Measurements from ENCODE around the gene P3H3.
A peak's percentile ranks its signal among the peaks of the same experiment; 100 is the strongest.

Gene P3H3

DNA sequence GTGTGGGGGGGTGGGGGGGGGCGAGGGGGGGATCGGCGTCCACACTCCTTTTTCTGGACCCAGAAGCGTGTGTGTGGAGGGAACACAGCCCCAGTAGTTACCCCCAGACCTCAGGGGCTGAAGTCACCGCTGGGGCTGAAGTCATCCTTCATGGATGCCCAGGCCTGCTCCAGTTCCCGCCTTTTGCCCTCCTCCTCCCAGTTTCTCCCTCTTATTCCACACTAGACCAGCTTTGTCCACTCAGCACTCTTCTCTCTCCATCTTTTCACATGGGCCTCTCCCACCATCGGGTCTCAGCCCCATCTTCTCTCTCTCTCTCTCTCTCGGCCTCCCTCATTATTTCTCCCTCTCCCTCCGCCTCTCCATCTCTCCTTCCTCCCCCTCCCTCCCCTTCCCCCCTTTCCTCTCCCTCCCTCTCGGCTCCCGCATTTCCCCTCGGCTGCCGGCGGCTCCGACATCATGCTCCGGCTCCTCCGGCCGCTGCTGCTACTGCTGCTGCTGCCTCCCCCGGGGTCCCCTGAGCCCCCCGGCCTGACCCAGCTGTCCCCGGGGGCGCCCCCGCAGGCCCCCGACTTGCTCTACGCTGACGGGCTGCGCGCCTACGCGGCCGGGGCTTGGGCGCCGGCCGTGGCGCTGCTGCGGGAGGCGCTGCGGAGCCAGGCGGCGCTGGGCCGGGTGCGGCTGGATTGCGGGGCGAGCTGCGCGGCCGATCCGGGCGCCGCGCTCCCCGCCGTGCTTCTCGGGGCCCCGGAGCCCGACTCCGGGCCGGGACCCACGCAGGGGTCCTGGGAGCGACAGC, at the start of gene P3H3:
Gene P3H3, plus strand, starts transcription at position 426 of the 799 bp plus-strand sequence. Its CDS starts 34 bp downstream, at position 460.
- no peak for DNase-seq (ENCODE audit: low read depth in 4 of 4, low spot score in 1 of 4)

GRCh38 chr12:6778574-6779550, 49.3 kb upstream of the P3H3 start:
- DNase-seq (ENCODE audit: low read depth in 4 of 4, low spot score in 1 of 4) = peak; percentile 78 to 90 (median 81)

- no peak for DNase-seq (ENCODE audit: low read depth in 4 of 4, low spot score in 1 of 4)
Observed at GRCh38 chr12:6779708-6780432, 48.3 kb upstream of the P3H3 start.

DNA sequence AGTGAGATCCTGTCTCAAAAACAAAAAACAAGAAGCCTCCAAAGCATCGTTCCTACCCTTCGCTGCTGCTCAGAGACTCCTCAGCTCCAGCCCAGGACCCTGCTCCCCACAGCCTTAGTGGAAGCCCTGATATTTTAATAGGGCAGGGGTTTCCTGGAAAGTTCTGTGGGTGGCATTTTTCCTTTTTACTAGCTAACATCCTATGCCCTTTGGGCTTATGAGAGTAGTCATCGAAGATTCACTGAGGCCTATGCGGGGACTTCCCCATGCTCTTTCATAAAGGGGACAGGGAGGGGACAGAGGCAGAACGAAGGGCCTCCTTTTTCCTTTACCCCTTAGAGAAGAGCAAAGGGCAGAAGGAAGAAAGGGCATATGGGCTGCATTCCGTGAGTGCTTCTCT, 47.6 kb upstream of the P3H3 start:
- no peak for DNase-seq (ENCODE audit: low read depth in 4 of 4, low spot score in 1 of 4)

DNA sequence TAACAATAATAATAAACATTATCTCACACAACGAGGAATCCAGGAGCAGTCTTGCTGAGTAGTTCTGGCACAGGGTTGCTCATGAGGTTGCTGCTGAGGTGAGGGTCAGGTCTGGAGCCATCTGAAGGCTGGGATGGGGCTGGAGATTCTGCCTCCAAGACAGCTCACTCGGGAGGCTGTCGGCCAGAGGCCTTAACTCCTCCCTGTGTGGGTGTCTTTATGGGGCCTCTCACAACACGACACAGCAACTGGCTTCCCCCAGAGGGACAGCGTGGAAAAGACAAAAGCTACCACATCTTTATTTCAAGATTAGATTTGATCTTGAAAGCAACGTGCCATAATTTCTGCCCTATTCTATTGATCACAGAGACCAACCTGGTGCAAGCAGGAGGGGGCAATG, 46.1 kb upstream of the P3H3 start:
- DNase-seq (ENCODE audit: low read depth in 4 of 4, low spot score in 1 of 4) = no peak

GRCh38 chr12:6782850-6783566, 45.2 kb upstream of the P3H3 start:
- no peak for DNase-seq (ENCODE audit: low read depth in 4 of 4, low spot score in 1 of 4)

DNA sequence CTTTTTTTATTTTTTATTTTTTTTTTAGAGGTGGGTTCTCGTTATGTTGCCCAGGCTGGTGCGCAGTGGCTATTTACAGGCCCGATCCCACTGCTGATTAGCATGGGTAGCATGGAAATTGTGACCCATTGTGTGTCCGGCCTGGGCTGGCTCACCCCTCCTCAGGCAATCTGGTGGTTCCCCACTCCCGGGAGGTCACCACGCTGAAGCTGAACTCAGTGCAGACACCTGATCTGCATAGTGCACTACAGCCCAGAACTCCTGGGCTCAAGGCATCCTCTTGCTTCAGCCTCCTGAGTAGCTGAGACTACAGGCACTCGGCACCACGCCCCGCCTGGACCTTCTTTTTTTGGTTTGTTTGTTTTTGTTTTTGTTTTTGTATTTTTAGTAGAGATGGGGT, 44.4 kb upstream of the P3H3 start:
- DNase-seq (ENCODE audit: low read depth in 4 of 4, low spot score in 1 of 4) = no peak

DNA sequence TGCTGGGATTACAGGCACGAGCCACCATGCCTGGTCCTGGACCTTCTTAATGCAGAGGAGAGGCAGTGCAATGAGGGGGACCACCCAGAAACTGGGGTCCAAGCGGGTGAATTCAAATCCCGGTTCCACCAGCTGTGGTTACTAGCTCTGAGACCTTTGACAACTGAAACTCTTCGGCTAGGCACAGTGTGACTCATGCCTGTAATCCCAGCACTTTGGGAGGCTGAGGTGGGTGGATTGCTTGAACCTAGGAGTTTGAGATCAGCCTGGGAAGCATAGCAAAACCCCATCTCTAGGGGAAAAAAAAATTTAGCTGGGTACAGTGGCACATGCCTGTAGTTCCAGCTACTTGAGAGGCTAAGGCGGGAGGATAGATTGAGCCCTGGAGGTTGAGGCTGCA, 43.9 kb upstream of the P3H3 start:
- no peak for DNase-seq (ENCODE audit: low read depth in 4 of 4, low spot score in 1 of 4)

DNA sequence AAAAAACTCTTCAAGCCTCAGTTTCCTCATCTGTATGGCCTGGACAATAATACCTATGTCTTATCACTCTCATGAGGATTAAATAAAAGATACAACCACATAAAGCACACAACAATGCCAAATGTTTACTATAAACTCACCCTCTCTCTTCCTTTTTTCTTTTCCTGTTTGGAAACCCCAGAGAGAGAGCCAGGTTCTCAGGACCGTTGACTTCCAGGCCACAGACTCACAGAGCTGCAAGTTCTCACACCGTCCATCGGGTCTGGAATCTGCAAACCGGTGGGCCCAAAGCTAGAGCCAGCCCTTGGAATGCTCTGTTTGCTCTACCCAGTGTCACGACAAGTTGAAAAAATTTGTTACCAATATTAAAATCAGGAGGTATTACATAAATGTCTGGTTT, 43.4 kb upstream of the P3H3 start:
- no peak for DNase-seq (ENCODE audit: low read depth in 4 of 4, low spot score in 1 of 4)

DNA sequence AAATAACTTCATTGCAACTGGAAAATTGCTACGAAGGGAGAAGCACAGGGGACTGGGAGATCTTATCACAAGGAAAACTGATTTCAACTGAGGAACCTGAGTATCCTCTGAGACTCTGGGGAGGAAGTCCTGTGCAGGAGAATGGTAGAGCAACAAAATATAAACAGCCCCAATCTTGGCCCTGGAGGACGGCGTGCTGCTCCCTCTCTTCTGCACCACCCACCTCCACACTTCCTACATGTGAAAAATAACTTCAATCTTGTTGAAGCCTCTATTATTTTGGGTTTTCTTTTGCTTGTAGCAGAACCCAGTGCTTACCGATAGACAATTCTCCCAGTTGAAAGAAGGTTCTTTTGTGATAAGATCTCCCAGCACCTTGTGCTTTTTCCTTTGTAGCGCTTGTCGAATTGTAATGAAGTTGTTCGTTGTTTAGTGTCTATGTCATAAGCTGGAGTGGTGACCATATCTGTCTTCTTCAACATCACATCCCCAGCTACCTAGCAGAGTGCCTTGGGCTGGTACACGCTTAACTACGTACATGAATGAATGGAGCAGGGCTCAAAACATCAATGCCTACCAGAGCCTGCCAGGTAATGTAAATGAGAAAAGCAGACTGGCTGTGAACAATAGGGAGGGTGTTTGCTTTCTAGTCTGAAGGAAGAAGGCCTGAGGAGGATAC, 41.7 kb upstream of the P3H3 start:
- DNase-seq (ENCODE audit: low read depth in 4 of 4, low spot score in 1 of 4) = no peak

DNA sequence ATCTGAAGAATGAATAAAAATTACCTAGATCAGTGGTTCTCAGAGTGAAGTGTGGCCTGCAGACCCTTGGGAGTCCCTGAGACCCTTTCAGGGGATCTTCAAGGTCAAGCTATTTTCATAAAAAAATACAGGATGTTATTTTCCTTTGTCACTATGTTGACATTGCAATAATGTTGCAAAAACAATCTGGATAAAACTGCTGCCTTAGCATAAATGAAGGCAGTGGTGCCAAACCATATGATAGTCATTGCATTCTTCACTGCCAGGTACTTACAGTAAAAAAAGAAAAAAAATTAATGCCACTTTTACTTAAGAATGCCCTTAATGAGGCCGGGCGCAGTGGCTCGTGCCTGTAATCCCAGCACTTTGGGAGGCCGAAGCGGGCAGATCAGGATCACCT, 40.9 kb upstream of the P3H3 start:
- DNase-seq (ENCODE audit: low read depth in 4 of 4, low spot score in 1 of 4) = no peak

GRCh38 chr12:6788972-6789924, 39.0 kb upstream of the P3H3 start, which contains the start of gene CD4:
CD4 (plus strand) TSS chr12:6789528; CDS start chr12:6800139, 10,611 bp downstream.
- DNase-seq (ENCODE audit: low read depth in 4 of 4, low spot score in 1 of 4) = peak in 3 of 4 experiments; percentile 50 to 88 (median 66)

DNA sequence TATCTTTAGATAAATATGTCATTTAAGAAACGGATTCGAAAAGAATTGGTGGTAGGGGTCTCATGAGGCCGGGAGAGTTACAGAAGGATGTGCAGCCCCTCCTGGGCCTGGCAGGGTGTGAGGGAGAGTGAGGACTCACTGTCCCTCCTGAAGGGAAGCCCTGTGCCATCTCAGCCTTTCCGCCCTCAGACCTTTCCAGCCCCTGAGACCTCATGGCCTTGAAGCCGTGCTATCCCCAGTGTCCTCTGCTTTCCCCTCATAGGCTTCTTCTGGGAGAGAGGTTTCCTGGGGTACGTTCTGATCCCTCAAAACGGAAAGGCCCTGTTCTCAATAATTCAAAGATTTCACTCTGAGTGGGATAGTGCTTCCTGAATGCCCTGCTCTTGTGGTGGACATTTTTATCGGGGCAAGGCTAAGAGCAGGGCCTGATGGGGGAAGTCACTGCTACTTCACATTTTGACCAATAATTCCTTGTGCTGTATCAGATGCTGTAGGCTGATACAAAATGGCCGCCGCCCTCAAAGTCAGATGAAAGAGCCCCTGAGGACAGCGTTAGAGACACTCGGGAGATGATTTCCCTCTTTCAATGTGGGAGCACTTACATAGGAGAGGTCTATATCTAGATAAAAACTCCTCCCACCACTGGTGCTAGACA, 37.6 kb upstream of the P3H3 start:
- DNase-seq (ENCODE audit: low read depth in 4 of 4, low spot score in 1 of 4) = no peak

DNA sequence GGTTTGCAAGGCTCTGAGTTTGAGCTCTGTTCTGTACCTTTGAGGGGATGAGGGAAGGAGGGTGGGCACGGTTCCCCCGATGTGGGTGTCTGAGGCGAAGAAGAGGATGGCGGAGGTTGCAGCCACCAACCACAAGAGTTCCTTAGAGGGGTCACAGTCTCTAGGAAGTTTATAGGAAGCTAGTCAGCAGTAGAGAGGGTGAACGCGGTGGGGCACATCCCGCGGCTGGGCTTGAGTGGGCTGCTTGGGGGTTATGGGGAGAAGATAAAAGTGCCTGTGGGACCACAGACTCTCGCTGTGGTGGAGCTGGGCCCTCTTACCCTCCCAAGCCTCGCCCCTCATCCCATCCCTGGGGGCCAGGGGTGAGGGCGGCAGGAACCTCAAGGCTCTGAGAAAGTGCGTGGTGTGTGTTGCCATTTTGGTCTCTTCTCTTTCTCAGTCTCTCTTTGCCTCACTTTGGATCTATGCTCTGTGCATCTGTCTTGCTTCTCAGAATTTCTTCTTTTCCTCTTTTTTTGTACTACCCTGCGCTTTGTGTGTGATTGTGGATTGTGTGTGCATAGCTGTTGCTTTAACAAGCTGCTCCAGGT, 36.2 kb upstream of the P3H3 start:
- no peak for DNase-seq (ENCODE audit: low read depth in 4 of 4, low spot score in 1 of 4)

DNA sequence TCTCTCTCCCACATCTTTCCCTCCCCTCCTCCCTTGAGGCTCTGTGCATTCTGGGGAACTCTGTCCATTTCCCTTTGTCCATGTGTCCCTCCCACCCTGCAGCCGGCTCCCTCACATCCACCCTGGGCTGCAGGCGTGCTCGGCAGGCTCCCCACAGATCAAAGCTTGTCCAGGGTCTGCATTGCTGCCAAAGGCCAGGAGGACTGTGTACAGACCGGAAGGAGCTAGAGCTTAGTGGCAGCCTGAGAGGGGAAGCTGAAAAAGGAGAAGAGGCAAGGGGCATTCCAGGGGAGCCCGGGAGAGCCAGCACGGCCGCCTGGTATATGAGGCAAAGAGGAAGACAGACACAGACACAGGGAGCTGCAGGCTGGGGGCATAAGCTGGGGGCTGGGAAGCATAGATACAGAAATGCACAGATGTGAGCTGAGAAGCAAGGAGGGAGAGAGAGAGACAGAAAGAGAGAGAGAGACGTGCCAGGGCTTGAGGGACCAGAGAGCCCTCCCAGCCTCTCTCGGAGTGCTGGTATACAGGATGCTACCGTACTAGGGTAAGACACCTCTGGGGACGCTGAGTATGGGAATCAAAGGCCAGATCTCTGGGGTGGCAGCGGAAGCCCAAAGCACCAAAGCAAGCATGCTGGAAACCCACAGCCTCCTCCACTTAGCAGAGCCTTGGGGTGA, 35.5 kb upstream of the P3H3 start:
- no peak for DNase-seq (ENCODE audit: low read depth in 4 of 4, low spot score in 1 of 4)

DNA sequence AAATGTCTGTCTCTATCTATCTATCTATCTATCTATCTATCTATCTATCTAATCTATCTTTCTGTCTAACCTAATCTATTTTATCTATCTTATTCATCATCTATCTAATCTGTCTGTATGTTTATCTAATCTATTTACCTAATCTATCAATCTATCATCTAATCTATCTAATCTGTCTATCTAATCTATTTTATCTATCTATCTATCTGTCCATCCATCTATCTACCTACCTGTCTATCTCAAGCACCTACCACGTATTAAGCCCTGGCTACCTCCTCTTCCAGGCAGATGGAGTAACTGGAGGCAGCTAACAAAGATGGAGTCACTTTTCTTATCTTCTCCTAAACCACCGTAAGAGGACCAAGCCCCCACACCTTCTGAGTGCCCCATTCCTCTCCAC, 33.1 kb upstream of the P3H3 start:
- no peak for DNase-seq (ENCODE audit: low read depth in 4 of 4, low spot score in 1 of 4)

- no peak for DNase-seq (ENCODE audit: low read depth in 4 of 4, low spot score in 1 of 4)
Observed at GRCh38 chr12:6796576-6796975, 31.6 kb upstream of the P3H3 start.
